ENCODE results near the gene DALRD3.
A peak's percentile ranks its signal among the peaks of the same experiment; 100 is the strongest.

DALRD3 gene

DNA sequence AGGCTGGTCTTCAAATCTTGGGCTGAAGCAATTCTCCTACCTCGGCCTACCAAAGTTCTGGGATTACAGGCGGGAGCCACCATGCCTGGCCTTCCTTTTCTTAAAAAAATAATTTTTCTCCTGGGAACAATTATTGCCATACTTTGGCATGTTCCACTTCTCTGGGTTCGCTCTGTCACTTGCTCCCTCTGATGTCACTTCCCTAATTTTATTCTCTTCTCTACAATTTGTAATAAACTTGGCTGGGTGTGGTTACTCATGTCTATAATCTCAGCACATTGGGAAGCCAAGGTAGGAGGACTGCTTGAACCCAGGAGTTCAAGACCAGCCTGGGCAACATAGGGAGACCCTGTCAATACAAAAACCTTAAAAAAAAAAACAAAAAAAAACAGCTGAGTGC, 16.9 kb upstream of the DALRD3 start:
- Histone ChIP-seq H3K4me3 (ENCODE audit: low read depth in 1 of 2, low read length in 1 of 2) (no peak overlapping the region), H3K9me3 (no peaks in the 10 kb centered on the region), H3K27me3 (no peaks in the 10 kb centered on the region), H3K4me1 (ENCODE audit: control insufficient read depth in 1 of 2, insufficient read depth in 1 of 2, low read depth in 1 of 2, low read length in 1 of 2) (no peaks in the 10 kb centered on the region), H3K27ac (peak overlapping the region; percentile 3), H3K36me3 (peaks cover 64% of the 10 kb centered on the region)
- TF ChIP-seq, protein P1, sequence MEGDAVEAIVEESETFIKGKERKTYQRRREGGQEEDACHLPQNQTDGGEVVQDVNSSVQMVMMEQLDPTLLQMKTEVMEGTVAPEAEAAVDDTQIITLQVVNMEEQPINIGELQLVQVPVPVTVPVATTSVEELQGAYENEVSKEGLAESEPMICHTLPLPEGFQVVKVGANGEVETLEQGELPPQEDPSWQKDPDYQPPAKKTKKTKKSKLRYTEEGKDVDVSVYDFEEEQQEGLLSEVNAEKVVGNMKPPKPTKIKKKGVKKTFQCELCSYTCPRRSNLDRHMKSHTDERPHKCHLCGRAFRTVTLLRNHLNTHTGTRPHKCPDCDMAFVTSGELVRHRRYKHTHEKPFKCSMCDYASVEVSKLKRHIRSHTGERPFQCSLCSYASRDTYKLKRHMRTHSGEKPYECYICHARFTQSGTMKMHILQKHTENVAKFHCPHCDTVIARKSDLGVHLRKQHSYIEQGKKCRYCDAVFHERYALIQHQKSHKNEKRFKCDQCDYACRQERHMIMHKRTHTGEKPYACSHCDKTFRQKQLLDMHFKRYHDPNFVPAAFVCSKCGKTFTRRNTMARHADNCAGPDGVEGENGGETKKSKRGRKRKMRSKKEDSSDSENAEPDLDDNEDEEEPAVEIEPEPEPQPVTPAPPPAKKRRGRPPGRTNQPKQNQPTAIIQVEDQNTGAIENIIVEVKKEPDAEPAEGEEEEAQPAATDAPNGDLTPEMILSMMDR (IDR thresholded peaks at IDR 0.05): no peak

- H3K36me3 ChIP-seq: peaks cover 59% of the 10 kb centered on the region
Measured at GRCh38 chr3:49034650-49035049, 16.3 kb upstream of the DALRD3 start.

DNA sequence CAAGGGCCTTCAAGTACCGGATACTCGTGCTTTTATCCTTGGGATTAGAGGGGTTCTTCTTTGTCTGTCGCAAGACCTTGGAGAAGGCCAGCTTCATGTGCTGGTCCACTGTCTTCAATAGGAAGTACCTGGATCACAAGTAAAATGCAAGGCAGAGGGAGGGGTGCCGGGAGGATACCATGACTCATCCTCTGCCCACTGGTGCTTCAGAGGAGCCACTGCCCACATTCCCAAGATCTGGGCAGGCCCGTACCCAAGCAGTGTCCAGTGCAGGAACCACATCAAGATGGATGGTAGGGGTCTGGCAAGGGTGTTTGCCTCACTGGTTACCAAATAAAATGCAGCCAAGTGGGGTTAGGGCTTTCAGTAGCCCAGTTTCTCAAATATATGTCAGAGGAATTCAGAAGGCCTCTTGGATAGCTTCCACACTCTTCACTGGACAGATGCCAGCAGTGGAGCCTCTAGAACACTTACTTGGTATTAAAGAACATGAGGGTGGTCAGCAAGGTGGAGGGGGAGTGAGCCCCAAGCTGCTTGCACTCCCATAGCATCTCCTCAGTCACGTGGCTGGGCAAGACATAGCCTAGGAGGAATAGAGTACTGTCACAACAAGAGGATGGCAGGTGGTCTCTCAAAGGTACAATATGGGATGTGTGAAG, 14.4 kb upstream of the DALRD3 start:
- Histone ChIP-seq H3K4me1 (ENCODE audit: control insufficient read depth in 1 of 2, insufficient read depth in 1 of 2, low read depth in 1 of 2, low read length in 1 of 2) (peaks cover 15 to 16% of the 10 kb centered on the region in 2 experiments), H3K36me3 (peaks cover 44% of the 10 kb centered on the region), H3K4me3 (ENCODE audit: low read depth in 1 of 2, low read length in 1 of 2) (no peak overlapping the region), H3K9me3 (no peaks in the 10 kb centered on the region), H3K27me3 (no peaks in the 10 kb centered on the region), H3K27ac (no peak overlapping the region)
- TF ChIP-seq, protein P1 (IDR thresholded peaks at IDR 0.05): no peak

More at GRCh38 chr3:49034650-49035049, 16.3 kb upstream of the DALRD3 start:
- H3K9me3 ChIP-seq: no peaks in the 10 kb centered on the region
- TF ChIP-seq, protein P1 (IDR thresholded peaks at IDR 0.05): no peak
- no peak overlapping the region for H3K4me3 ChIP-seq (ENCODE audit: low read depth in 1 of 2, low read length in 1 of 2)
- H3K27me3 ChIP-seq: no peaks in the 10 kb centered on the region
- peak overlapping the region; percentile 3 for H3K27ac ChIP-seq
- peaks cover under 1% of the 10 kb centered on the region in 2 experiments for H3K4me1 ChIP-seq (ENCODE audit: control insufficient read depth in 1 of 2, insufficient read depth in 1 of 2, low read depth in 1 of 2, low read length in 1 of 2)

GRCh38 chr3:49030321-49030720, 11.9 kb upstream of the DALRD3 start:
- TF ChIP-seq, protein P1 (IDR thresholded peaks at IDR 0.05): no peak
- Histone ChIP-seq H3K36me3 (peaks cover 52% of the 10 kb centered on the region), H3K27ac (peak overlapping the region; percentile 82), H3K4me1 (ENCODE audit: control insufficient read depth in 1 of 2, insufficient read depth in 1 of 2, low read depth in 1 of 2, low read length in 1 of 2) (peaks cover 15 to 16% of the 10 kb centered on the region in 2 experiments), H3K4me3 (ENCODE audit: low read depth in 1 of 2, low read length in 1 of 2) (no peak overlapping the region), H3K27me3 (no peaks in the 10 kb centered on the region), H3K9me3 (no peaks in the 10 kb centered on the region)

DNA sequence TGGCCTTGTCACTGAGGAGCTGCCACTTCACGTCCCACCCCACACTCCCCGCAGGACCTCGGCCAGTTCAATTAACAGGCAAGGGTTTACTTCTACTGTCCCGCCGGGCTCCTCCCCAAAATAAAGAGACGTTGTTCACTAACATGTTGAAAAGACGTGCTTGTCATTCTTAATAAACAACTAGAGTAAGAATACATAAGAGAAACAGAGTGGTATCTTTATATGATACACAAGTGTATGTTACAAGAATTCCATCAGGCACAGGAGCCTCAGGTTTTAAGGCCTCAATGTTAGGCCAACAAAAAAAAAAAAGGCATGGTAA, 11.1 kb upstream of the DALRD3 start:
- Histone ChIP-seq H3K4me1 (ENCODE audit: control insufficient read depth in 1 of 2, insufficient read depth in 1 of 2, low read depth in 1 of 2, low read length in 1 of 2) (peaks cover 15 to 16% of the 10 kb centered on the region in 2 experiments), H3K4me3 (ENCODE audit: low read depth in 1 of 2, low read length in 1 of 2) (peak overlapping the region; percentile 73 to 79)
- TF ChIP-seq, protein P1 (IDR thresholded peaks at IDR 0.05): no peak

More for the DNA sequence above, 11.1 kb upstream of the DALRD3 start:
- Histone ChIP-seq H3K36me3 (peaks cover 58% of the 10 kb centered on the region), H3K27me3 (no peaks in the 10 kb centered on the region), H3K9me3 (no peaks in the 10 kb centered on the region), H3K27ac (peak overlapping the region; percentile 82)
